Neural progenitor cell (in vitro differentiated cells): Measurements from ENCODE around the gene RFX5. TPM values are rescaled to one million over a fixed set of nuclear protein-coding genes. Genes with fewer than 3 reads are reported as not detected.
A peak's percentile ranks its signal among the peaks of the same experiment; 100 is the strongest.

Experiments
- DNase-seq: peaks from one replicate; pipeline ENCODE4 v3.0.0-alpha.2; 2016; ENCODE audit warnings: low spot score
- H2AFZ ChIP-seq: fragments of 200-600 bp; sonication (generic); replicated peaks from 2 replicates; pipeline ENCODE4 v1.6.1; 2016; ENCODE audit warnings: antibody characterized with exemption
- H3F3A ChIP-seq: fragments of 200-600 bp; sonication (generic); 2 replicates; pipeline ENCODE4 v1.6.1; 2016; ENCODE audit warnings: antibody characterized with exemption, low read depth
- H3K27ac ChIP-seq: fragments of 200-600 bp; sonication (generic); 2 replicates; pipeline ENCODE4 v1.5.1; 2016; ENCODE audit warnings: mild to moderate bottlenecking
- H3K27me3 ChIP-seq: fragments of 200-600 bp; sonication (generic); 2 replicates; pipeline ENCODE4 v1.6.1; 2016; ENCODE audit warnings: mild to moderate bottlenecking, moderate library complexity
- H3K36me3 ChIP-seq: fragments of 200-600 bp; sonication (generic); 2 replicates; pipeline ENCODE4 v1.5.1; 2016
- H3K4me1 ChIP-seq: fragments of 200-600 bp; sonication (generic); 2 replicates; pipeline ENCODE4 v1.6.1; 2016; ENCODE audit warnings: mixed run types
- H3K4me2 ChIP-seq: fragments of 200-600 bp; sonication (generic); 2 replicates; pipeline ENCODE4 v1.6.1; 2016
- H3K4me3 ChIP-seq: fragments of 200-600 bp; sonication (generic); 2 replicates; pipeline ENCODE4 v1.5.1; 2016
- H3K79me2 ChIP-seq: fragments of 200-600 bp; sonication (generic); 2 replicates; pipeline ENCODE4 v1.6.1; 2016; ENCODE audit warnings: low read depth
- H3K9ac ChIP-seq: fragments of 200-600 bp; sonication (generic); 2 replicates; pipeline ENCODE4 v1.6.1; 2016
- H3K9me3 ChIP-seq: fragments of 200-600 bp; sonication (generic); 2 replicates; pipeline ENCODE4 v1.5.1; 2016; ENCODE audit warnings: low read depth
- H4K20me1 ChIP-seq: fragments of 200-600 bp; sonication (generic); 2 replicates; pipeline ENCODE4 v1.6.1; 2016; ENCODE audit warnings: low read depth
- H3K27ac Mint-ChIP-seq: 3 replicates; pipeline ENCODE4 v1.8.0; 2021; ENCODE audit warnings: mixed read lengths
- H3K27me3 Mint-ChIP-seq: 2 replicates; pipeline ENCODE4 v1.8.0; 2022; ENCODE audit warnings: low read depth, mild to moderate bottlenecking, inconsistent platforms, moderate library complexity, mixed read lengths; ENCODE audit not compliant: insufficient read depth
- H3K36me3 Mint-ChIP-seq: 3 replicates; pipeline ENCODE4 v1.8.0; 2021; ENCODE audit warnings: mixed read lengths
- H3K4me1 Mint-ChIP-seq: 3 replicates; pipeline ENCODE4 v1.8.0; 2021; ENCODE audit warnings: mixed read lengths
- H3K4me3 Mint-ChIP-seq: 3 replicates; pipeline ENCODE4 v1.8.0; 2021; ENCODE audit warnings: mild to moderate bottlenecking, moderate library complexity, mixed read lengths
- H3K9me3 Mint-ChIP-seq: 3 replicates; pipeline ENCODE4 v1.8.0; 2020; ENCODE audit warnings: mixed read lengths
- CTCF ChIP-seq: fragments of 200-600 bp; sonication (generic); IDR thresholded peaks from 2 replicates; pipeline ENCODE4 v1.5.1; 2017; ENCODE audit warnings: antibody characterized with exemption, mild to moderate bottlenecking
- EZH2 ChIP-seq: fragments of 200-600 bp; sonication (generic); IDR thresholded peaks from 2 replicates; pipeline ENCODE4 v1.6.1; 2017; ENCODE audit warnings: antibody characterized with exemption, mild to moderate bottlenecking, moderate library complexity
- EZH2phosphoT487 ChIP-seq: fragments of 200-600 bp; sonication (generic); IDR thresholded peaks from 2 replicates; pipeline ENCODE4 v1.6.1; 2017; ENCODE audit warnings: antibody characterized with exemption
- total RNA-seq: library from RNA; depleted of rRNA; stranded (reverse); fragments of >200 nt; gene quantifications from 2 replicates; pipeline ENCODE4 v1.2.3, GENCODE V29; 2015; ENCODE audit warnings: low replicate concordance

The RFX5 gene
- total RNA-seq, 1 donor from 2014 or later = 87.5 TPM

- no peaks in the 10 kb centered on the region for H3K9me3 ChIP-seq
- peak overlapping the region; percentile 63 for H3K27ac Mint-ChIP-seq
- no peaks in the 10 kb centered on the region for H3K36me3 ChIP-seq
- H3K4me1 ChIP-seq = peaks cover 26% of the 10 kb centered on the region
- no peak overlapping the region for H3K9ac ChIP-seq
- peaks cover 2% of the 10 kb centered on the region for H3K27me3 Mint-ChIP-seq
- peak overlapping the region; percentile 16 for H3K4me2 ChIP-seq
- peaks cover 10% of the 10 kb centered on the region for H3K36me3 Mint-ChIP-seq
- H3K4me3 ChIP-seq = no peak overlapping the region
- H4K20me1 ChIP-seq = no peaks in the 10 kb centered on the region
- no peaks in the 10 kb centered on the region for H3K27me3 ChIP-seq
- no peak overlapping the region for H2AFZ ChIP-seq
- no peaks in the 10 kb centered on the region for H3K9me3 Mint-ChIP-seq
- H3F3A ChIP-seq = no peaks in the 10 kb centered on the region
- no peak for TF ChIP-seq EZH2
- TF ChIP-seq CTCF = no peak
- TF ChIP-seq EZH2phosphoT487 = no peak
- H3K79me2 ChIP-seq = no peaks in the 10 kb centered on the region
- H3K27ac ChIP-seq = no peak overlapping the region
- peaks cover 42% of the 10 kb centered on the region for H3K4me1 Mint-ChIP-seq
- no peak for DNase-seq
- no peak overlapping the region for H3K4me3 Mint-ChIP-seq
Measured at GRCh38 chr1:151370211-151370911, 23.3 kb upstream of the RFX5 start.

GRCh38 chr1:151369621-151370048 is 22.6 kb upstream of the RFX5 start:
- Histone ChIP-seq H3K36me3 (no peaks in the 10 kb centered on the region), H3K79me2 (no peaks in the 10 kb centered on the region), H3F3A (no peaks in the 10 kb centered on the region), H4K20me1 (no peaks in the 10 kb centered on the region), H3K4me1 (peaks cover 26% of the 10 kb centered on the region), H3K27me3 (no peaks in the 10 kb centered on the region), H2AFZ (no peak overlapping the region), H3K4me2 (no peak overlapping the region), H3K4me3 (no peak overlapping the region), H3K9ac (no peak overlapping the region), H3K9me3 (no peaks in the 10 kb centered on the region), H3K27ac (no peak overlapping the region)
- no peak for TF ChIP-seq CTCF
- no peak for TF ChIP-seq EZH2phosphoT487
- no peak for TF ChIP-seq EZH2
- Mint-ChIP-seq H3K9me3 (no peaks in the 10 kb centered on the region), H3K36me3 (peaks cover 12% of the 10 kb centered on the region), H3K27me3 (peaks cover 2% of the 10 kb centered on the region), H3K27ac (no peak overlapping the region), H3K4me3 (no peak overlapping the region), H3K4me1 (peaks cover 36% of the 10 kb centered on the region)
- DNase-seq = no peak

GRCh38 chr1:151369302-151369610 is 22.2 kb upstream of the RFX5 start:
- no peak overlapping the region for H3K27ac Mint-ChIP-seq
- H3K9me3 ChIP-seq = no peaks in the 10 kb centered on the region
- H3K36me3 ChIP-seq = no peaks in the 10 kb centered on the region

More at GRCh38 chr1:151369302-151369610, 22.2 kb upstream of the RFX5 start:
- peaks cover 14% of the 10 kb centered on the region for H3K36me3 Mint-ChIP-seq
- peaks cover 2% of the 10 kb centered on the region for H3K27me3 Mint-ChIP-seq
- TF ChIP-seq EZH2 (no peak), EZH2phosphoT487 (no peak), CTCF (no peak)
- Histone ChIP-seq H3F3A (no peaks in the 10 kb centered on the region), H3K9ac (no peak overlapping the region), H3K27me3 (no peaks in the 10 kb centered on the region), H4K20me1 (no peaks in the 10 kb centered on the region), H3K27ac (no peak overlapping the region), H3K4me2 (no peak overlapping the region), H3K4me3 (no peak overlapping the region), H2AFZ (no peak overlapping the region), H3K79me2 (no peaks in the 10 kb centered on the region), H3K4me1 (peaks cover 26% of the 10 kb centered on the region)
- DNase-seq = no peak
- H3K9me3 Mint-ChIP-seq = no peaks in the 10 kb centered on the region
- peaks cover 36% of the 10 kb centered on the region for H3K4me1 Mint-ChIP-seq
- no peak overlapping the region for H3K4me3 Mint-ChIP-seq
